ENCODE measurements around the gene RSPH10B2. TPM values are rescaled to one million over a fixed set of nuclear protein-coding genes. Genes with fewer than 3 reads are reported as not detected.

Gene RSPH10B2
- total and polyA plus RNA-seq, 9 of the 15 experiments (the other 6 are each of a cell fraction or from before 2014, with no cell fraction given), result 0.04 to 0.11 (median 0.08) TPM; not detected in 5

DNA sequence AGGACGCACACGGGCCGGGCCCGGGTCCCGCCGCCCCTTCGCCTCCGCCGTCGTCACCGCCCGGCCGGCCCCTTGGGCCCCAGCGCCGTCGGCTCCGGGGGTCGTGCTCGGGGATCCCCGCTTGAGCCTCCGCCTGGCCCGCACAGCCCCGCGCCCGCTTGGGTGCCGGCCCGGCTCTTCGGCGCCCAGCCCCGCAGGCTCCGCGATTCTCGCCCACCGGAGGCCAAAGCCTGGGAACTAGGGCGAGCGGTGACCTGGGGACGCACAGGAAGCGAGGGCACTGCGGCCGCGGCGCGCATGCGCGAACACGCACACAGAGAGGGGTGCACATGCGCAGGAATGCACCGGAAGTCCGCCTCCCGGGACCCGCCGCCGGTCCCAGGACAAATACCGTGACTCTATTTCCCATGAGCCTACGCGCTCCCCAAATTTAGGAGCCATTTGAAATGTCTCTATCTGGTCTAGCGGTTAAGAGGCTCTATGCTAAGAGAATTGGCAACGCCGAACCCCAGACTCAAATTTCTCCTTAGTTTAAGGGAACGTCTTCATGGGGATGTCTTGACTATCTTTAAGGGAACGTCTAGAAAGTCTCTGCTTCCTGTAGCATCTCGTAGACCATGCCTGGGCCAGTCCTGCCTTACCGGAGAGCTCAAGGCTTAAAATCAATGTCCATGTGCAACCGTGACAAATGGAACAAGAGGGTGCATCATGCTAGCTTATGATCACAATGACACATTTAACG lies 47.1 kb upstream of the RSPH10B2 start, which contains the start of gene ZNF12 (continued):
- TF ChIP-seq RFX1 (IDR thresholded peaks at IDR 0.05), result no peak
- TF ChIP-seq ZNF146 (CRISPR knock-in tag; IDR thresholded peaks at IDR 0.05; ENCODE audit: unreplicated experiment), result no peak
- peak; percentile 52 for TF ChIP-seq FIP1L1 (IDR thresholded peaks at IDR 0.05; ENCODE audit: low read depth, low read length, poor library complexity, severe bottlenecking)
- TF ChIP-seq HMG20B (CRISPR knock-in tag; IDR thresholded peaks at IDR 0.05), result no peak
- TF ChIP-seq KLF6 (CRISPR knock-in tag; IDR thresholded peaks at IDR 0.05; ENCODE audit: borderline replicate concordance), result no peak
- TF ChIP-seq ZNF324 (CRISPR knock-in tag; IDR thresholded peaks at IDR 0.05), result no peak
- TF ChIP-seq MXI1 (IDR thresholded peaks at IDR 0.05; ENCODE audit: low read depth, low read length), result peak; percentile 65; the same call in 1 of the 2 replicates
- TF ChIP-seq CTBP1 (IDR thresholded peaks at IDR 0.05; ENCODE audit: borderline replicate concordance), result no peak; the same call in 1 of the 2 replicates
- TF ChIP-seq, protein P1, sequence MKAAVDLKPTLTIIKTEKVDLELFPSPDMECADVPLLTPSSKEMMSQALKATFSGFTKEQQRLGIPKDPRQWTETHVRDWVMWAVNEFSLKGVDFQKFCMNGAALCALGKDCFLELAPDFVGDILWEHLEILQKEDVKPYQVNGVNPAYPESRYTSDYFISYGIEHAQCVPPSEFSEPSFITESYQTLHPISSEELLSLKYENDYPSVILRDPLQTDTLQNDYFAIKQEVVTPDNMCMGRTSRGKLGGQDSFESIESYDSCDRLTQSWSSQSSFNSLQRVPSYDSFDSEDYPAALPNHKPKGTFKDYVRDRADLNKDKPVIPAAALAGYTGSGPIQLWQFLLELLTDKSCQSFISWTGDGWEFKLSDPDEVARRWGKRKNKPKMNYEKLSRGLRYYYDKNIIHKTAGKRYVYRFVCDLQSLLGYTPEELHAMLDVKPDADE (conservative IDR thresholded peaks at IDR 0.05; ENCODE audit: control insufficient read depth, low read depth, low read length), result 0 out of 2 replicates have a peak, but pooled peaks have one; percentile 14
- TF ChIP-seq CCAR2 (IDR thresholded peaks at IDR 0.05; ENCODE audit: low read depth, low read length), result no peak
- no peak for TF ChIP-seq PHTF2 (CRISPR knock-in tag; IDR thresholded peaks at IDR 0.05)
- no peak for TF ChIP-seq ZNF561 (CRISPR knock-in tag; conservative IDR thresholded peaks at IDR 0.05)
- TF ChIP-seq MTA3 (IDR thresholded peaks at IDR 0.05; ENCODE audit: borderline replicate concordance), result 0 out of 2 replicates have a peak, but pooled peaks have one; percentile 47
- no peak for TF ChIP-seq NFYB (IDR thresholded peaks at IDR 0.05; ENCODE audit: extremely low read depth, insufficient read length)
- no peak for TF ChIP-seq CBX8 (IDR thresholded peaks at IDR 0.05; ENCODE audit: borderline replicate concordance, extremely low read depth, low read depth, low read length, poor library complexity, severe bottlenecking)
- TF ChIP-seq, protein P2, sequence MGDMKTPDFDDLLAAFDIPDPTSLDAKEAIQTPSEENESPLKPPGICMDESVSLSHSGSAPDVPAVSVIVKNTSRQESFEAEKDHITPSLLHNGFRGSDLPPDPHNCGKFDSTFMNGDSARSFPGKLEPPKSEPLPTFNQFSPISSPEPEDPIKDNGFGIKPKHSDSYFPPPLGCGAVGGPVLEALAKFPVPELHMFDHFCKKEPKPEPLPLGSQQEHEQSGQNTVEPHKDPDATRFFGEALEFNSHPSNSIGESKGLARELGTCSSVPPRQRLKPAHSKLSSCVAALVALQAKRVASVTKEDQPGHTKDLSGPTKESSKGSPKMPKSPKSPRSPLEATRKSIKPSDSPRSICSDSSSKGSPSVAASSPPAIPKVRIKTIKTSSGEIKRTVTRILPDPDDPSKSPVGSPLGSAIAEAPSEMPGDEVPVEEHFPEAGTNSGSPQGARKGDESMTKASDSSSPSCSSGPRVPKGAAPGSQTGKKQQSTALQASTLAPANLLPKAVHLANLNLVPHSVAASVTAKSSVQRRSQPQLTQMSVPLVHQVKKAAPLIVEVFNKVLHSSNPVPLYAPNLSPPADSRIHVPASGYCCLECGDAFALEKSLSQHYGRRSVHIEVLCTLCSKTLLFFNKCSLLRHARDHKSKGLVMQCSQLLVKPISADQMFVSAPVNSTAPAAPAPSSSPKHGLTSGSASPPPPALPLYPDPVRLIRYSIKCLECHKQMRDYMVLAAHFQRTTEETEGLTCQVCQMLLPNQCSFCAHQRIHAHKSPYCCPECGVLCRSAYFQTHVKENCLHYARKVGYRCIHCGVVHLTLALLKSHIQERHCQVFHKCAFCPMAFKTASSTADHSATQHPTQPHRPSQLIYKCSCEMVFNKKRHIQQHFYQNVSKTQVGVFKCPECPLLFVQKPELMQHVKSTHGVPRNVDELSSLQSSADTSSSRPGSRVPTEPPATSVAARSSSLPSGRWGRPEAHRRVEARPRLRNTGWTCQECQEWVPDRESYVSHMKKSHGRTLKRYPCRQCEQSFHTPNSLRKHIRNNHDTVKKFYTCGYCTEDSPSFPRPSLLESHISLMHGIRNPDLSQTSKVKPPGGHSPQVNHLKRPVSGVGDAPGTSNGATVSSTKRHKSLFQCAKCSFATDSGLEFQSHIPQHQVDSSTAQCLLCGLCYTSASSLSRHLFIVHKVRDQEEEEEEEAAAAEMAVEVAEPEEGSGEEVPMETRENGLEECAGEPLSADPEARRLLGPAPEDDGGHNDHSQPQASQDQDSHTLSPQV (IDR thresholded peaks at IDR 0.05), result peak; percentile 75
- no peak for TF ChIP-seq SRSF7 (optimal IDR thresholded peaks at IDR 0.05; ENCODE audit: low read depth, low read length)
- TF ChIP-seq SMARCC2 (IDR thresholded peaks at IDR 0.05; ENCODE audit: low read depth), result no peak
- TF ChIP-seq ZBTB1 (CRISPR knock-in tag; IDR thresholded peaks at IDR 0.05; ENCODE audit: borderline replicate concordance, low read depth), result no peak
- TF ChIP-seq, protein P3, sequence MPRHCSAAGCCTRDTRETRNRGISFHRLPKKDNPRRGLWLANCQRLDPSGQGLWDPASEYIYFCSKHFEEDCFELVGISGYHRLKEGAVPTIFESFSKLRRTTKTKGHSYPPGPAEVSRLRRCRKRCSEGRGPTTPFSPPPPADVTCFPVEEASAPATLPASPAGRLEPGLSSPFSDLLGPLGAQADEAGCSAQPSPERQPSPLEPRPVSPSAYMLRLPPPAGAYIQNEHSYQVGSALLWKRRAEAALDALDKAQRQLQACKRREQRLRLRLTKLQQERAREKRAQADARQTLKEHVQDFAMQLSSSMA (CRISPR knock-in tag; IDR thresholded peaks at IDR 0.05), result 0 out of 2 replicates have a peak, but pooled peaks have one; percentile 56
- TF ChIP-seq, protein P4, sequence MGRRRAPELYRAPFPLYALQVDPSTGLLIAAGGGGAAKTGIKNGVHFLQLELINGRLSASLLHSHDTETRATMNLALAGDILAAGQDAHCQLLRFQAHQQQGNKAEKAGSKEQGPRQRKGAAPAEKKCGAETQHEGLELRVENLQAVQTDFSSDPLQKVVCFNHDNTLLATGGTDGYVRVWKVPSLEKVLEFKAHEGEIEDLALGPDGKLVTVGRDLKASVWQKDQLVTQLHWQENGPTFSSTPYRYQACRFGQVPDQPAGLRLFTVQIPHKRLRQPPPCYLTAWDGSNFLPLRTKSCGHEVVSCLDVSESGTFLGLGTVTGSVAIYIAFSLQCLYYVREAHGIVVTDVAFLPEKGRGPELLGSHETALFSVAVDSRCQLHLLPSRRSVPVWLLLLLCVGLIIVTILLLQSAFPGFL (CRISPR knock-in tag; IDR thresholded peaks at IDR 0.05), result no peak
